VCaP (cell line): ENCODE results near the gene WAPL.

ENCODE experiments used
- H3K27ac ChIP-seq: fragments of 450-650 bp; 2 replicates; pipeline ENCODE4 v1.5.1; 2017
- TF ChIP-seq, protein P1 (sequence below): fragments of 450-650 bp; conservative IDR thresholded peaks from 2 replicates; pipeline ENCODE4 v1.5.1; 2017; ENCODE audit warnings: mild to moderate bottlenecking, moderate library complexity

Gene WAPL

DNA sequence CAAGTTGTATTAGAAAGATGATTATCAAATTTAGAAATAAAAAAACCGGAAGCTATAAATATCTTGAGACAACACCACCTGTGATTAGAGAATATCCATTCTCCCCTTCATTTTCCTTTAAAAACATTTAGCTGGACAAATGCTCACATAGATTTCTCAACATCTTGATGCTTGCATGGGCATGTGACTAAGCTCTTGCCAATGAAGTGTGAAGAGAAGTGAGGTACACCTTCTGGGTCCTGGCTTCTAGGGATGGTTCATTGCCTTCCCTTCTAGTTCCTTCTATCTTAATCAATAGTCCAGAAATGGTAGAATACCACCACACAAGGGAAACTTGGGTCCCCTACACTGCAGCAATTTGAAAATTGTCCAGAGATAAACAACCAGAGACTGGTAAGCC is 41.0 kb downstream of the WAPL start:
- H3K27ac ChIP-seq: no peak overlapping the region

DNA sequence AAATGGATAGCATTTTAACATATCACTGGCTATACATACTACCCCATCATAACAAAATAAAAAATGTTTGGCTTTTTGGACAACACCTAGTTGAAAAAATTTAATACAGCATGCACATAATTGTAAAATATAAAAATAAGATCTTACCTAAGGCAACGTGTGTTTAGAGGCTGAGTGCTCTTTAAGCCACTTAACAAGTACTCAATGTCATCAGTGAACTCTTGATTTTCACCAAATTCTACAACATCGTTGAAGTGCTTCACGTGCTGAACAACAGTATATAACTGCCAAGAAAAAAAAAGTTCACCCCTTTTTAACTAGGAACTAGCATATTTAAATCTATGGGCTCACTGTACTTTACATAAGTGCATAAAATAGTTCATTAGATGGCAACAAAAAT is 49.5 kb downstream of the WAPL start:
- TF ChIP-seq, protein P1, sequence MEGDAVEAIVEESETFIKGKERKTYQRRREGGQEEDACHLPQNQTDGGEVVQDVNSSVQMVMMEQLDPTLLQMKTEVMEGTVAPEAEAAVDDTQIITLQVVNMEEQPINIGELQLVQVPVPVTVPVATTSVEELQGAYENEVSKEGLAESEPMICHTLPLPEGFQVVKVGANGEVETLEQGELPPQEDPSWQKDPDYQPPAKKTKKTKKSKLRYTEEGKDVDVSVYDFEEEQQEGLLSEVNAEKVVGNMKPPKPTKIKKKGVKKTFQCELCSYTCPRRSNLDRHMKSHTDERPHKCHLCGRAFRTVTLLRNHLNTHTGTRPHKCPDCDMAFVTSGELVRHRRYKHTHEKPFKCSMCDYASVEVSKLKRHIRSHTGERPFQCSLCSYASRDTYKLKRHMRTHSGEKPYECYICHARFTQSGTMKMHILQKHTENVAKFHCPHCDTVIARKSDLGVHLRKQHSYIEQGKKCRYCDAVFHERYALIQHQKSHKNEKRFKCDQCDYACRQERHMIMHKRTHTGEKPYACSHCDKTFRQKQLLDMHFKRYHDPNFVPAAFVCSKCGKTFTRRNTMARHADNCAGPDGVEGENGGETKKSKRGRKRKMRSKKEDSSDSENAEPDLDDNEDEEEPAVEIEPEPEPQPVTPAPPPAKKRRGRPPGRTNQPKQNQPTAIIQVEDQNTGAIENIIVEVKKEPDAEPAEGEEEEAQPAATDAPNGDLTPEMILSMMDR: no peak
- no peak overlapping the region for H3K27ac ChIP-seq

More for the DNA sequence above, 41.0 kb downstream of the WAPL start:
- TF ChIP-seq, protein P1: no peak

DNA sequence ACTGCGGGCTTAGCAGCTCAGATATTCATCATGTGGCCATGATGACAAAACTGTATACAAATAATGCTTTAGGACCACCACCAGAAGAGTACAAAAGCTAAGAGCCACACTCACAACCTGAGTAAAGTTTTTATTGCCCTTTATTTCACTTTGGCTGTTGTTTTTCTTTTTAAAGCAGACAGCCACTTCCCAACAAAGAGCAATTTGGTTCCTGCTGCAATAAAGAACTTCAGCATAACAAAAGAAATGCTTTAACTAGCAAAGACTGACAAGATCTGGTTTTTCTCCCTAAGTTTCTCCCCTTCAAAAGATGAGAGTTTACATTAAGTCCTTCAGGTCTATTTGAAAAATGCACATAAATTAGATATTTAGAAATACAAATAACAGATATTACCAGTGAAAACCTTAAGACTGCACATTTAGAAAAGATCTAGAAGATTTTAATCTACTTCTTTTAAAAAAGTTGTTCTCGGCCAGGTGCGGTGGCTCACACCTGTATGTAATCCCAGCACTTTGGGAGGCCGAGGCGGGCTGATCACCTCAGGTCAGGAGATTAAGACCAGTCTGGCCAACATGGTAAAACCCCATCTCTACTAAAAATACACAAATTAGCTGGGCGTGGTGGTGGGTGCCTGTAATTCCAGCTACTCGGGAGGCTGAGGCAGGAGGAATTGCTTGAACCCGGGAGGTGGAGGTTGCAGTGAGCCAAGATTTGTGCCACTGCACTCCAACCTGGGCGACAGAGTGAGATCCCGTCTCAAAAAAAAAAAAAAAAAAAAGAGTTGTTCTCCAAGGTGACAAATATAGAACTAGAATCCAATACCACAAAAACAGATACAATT is 59.4 kb downstream of the WAPL start:
- H3K27ac ChIP-seq: no peak overlapping the region
- TF ChIP-seq, protein P1: no peak

DNA sequence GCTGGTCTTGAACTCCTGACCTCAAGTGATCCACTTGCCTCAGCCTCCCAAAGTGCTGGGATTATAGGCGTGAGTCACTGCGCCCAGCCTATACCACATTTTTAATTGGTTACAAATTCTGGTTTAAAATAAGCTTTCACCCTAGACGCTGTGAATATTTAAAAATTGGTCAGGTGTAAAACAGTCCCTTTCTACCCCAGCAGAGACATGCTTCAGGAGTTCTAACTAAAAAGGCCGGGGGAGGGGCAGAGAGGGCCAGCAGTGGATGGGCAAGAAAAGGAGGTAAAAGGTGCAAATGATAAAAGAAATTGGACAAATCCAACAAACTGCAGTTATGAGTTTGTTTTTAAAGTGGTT is 70.0 kb downstream of the WAPL start:
- no peak overlapping the region for H3K27ac ChIP-seq
- TF ChIP-seq, protein P1: no peak

DNA sequence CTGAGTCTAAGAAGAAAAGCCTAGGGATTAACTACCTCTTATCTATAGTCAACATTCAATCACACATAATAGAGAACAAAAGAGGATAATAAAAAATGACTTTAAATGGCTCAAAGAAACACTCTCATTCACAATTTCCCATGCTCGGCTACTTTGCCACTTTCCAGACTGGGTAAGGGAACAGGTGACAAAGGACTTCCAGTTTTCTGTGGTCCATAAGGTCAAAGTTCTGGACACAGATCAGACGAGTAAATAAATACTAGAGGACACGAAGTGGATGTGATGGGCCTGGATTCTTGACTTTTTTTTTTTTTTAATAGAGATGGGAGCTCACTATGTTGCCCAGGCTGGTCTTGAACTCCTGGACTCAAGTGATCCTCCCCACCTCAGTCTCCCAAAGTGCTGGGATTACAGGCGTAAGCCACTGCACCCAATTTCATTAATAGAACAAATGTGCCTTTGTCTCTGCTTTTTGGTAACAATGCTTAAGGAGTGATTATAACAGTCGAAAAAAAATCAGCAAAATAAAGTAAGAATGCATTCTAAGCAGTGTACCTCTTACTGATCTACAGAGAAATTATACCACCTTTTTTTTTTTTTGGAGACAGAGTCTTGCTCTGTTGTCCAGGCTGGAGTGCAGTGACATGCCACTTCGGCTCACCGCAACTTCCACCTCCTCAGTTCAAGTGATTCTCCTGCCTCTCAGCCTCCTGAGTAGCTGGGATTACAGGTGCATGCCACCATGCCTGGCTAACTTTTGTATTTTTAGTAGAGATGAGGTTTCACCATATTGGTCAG is 70.6 kb downstream of the WAPL start:
- TF ChIP-seq, protein P1: no peak
- H3K27ac ChIP-seq: no peak overlapping the region

DNA sequence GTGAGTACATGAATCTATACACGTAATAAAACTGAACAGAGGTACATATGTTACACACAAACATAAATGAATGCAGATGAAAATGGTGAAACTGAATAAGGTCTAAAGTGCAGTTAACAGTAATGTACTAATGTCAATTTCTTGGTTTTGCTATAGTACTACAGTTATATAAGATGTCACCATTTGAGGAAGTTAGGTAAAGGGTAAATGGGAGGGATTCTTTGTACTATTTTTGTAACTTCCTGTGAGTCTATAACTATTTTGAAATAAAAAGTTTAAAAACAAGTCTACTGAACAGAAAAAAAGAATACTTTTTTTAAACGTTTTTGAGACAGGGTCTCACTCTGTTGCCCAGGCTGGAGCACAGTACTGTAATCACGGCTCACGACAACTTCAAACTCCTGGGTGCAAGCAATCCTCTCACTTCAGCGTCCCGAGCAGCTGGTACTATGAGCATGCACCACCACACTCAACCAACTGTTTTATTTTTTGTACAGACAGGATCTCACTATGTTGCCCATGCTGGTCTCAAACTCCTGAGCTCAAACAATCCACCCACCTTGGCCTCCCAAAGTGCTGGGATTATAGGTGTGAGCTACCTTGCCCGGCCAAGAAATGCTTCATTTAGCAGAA is 71.5 kb downstream of the WAPL start:
- H3K27ac ChIP-seq: no peak overlapping the region
- TF ChIP-seq, protein P1: no peak

DNA sequence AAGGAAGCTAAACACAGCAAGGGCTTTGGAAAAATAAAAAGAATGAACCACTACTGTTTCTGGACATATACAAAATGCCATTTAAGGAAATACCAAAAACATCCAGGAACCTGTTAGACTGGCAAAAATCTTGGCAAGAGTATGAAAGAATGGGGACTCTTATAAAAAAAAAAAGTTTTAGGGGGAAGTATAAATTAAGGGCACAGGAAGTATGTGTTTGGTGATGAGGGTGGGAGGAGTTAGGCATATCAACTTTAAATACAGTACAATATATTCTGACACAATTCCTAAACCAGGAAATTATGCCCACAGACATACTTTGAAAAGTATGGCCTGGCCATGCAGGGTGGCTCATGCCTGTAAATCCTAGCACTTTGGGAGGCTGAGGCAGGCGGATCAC is 74.2 kb downstream of the WAPL start:
- H3K27ac ChIP-seq: no peak overlapping the region
- TF ChIP-seq, protein P1: no peak
